ENCODE measurements around the gene IFNG.

Gene IFNG

GRCh38 chr12:68162374-68162773 lies 2.8 kb upstream of the IFNG start:
- no peak overlapping the region for H3K9ac ChIP-seq
- TF ChIP-seq CTCF (IDR thresholded peaks at IDR 0.05) = no peak
- no peak overlapping the region for H2AFZ ChIP-seq
- H3K9me3 ChIP-seq (ENCODE audit: control insufficient read depth, low read length) = no peaks in the 10 kb centered on the region
- no peaks in the 10 kb centered on the region for H3K27me3 ChIP-seq (ENCODE audit: control insufficient read depth, insufficient read depth, low read length)
- no peak overlapping the region for H3K4me3 ChIP-seq (ENCODE audit: low read depth, low read length)
- no peaks in the 10 kb centered on the region for H3K4me1 ChIP-seq
- H3K27ac ChIP-seq = no peak overlapping the region
- H3K4me2 ChIP-seq (ENCODE audit: low read length) = no peak overlapping the region
- H3K79me2 ChIP-seq = no peaks in the 10 kb centered on the region
- H3K36me3 ChIP-seq (ENCODE audit: control insufficient read depth, insufficient read depth, low read length) = no peaks in the 10 kb centered on the region

GRCh38 chr12:68158432-68158831 lies 1.1 kb downstream of the IFNG start:
- H3K27ac ChIP-seq = no peak overlapping the region
- H3K9me3 ChIP-seq (ENCODE audit: control insufficient read depth, low read length) = no peaks in the 10 kb centered on the region
- no peak overlapping the region for H2AFZ ChIP-seq
- H3K9ac ChIP-seq = no peak overlapping the region
- no peaks in the 10 kb centered on the region for H3K27me3 ChIP-seq (ENCODE audit: control insufficient read depth, insufficient read depth, low read length)
- H3K4me1 ChIP-seq = no peaks in the 10 kb centered on the region
- H3K4me2 ChIP-seq (ENCODE audit: low read length) = no peak overlapping the region
- H3K36me3 ChIP-seq (ENCODE audit: control insufficient read depth, insufficient read depth, low read length) = no peaks in the 10 kb centered on the region
- H3K4me3 ChIP-seq (ENCODE audit: low read depth, low read length) = no peak overlapping the region
- H3K79me2 ChIP-seq = no peaks in the 10 kb centered on the region
- TF ChIP-seq CTCF (IDR thresholded peaks at IDR 0.05) = no peak

GRCh38 chr12:68157380-68157779 lies 2.2 kb downstream of the IFNG start:
- H3K4me1 ChIP-seq = no peaks in the 10 kb centered on the region
- TF ChIP-seq CTCF (IDR thresholded peaks at IDR 0.05) = no peak
- H3K4me3 ChIP-seq (ENCODE audit: low read depth, low read length) = no peak overlapping the region
- H2AFZ ChIP-seq = no peak overlapping the region
- H3K27ac ChIP-seq = no peak overlapping the region
- no peak overlapping the region for H3K4me2 ChIP-seq (ENCODE audit: low read length)
- no peak overlapping the region for H3K9ac ChIP-seq
- H3K27me3 ChIP-seq (ENCODE audit: control insufficient read depth, insufficient read depth, low read length) = no peaks in the 10 kb centered on the region
- no peaks in the 10 kb centered on the region for H3K79me2 ChIP-seq
- H3K36me3 ChIP-seq (ENCODE audit: control insufficient read depth, insufficient read depth, low read length) = no peaks in the 10 kb centered on the region
- H3K9me3 ChIP-seq (ENCODE audit: control insufficient read depth, low read length) = no peaks in the 10 kb centered on the region

GRCh38 chr12:68156636-68157035 lies 2.9 kb downstream of the IFNG start:
- Histone ChIP-seq H3K9ac (no peak overlapping the region), H3K79me2 (no peaks in the 10 kb centered on the region), H3K27ac (no peak overlapping the region), H3K4me1 (no peaks in the 10 kb centered on the region), H3K4me2 (ENCODE audit: low read length) (no peak overlapping the region), H3K36me3 (ENCODE audit: control insufficient read depth, insufficient read depth, low read length) (no peaks in the 10 kb centered on the region), H2AFZ (no peak overlapping the region), H3K4me3 (ENCODE audit: low read depth, low read length) (no peak overlapping the region), H3K27me3 (ENCODE audit: control insufficient read depth, insufficient read depth, low read length) (no peaks in the 10 kb centered on the region), H3K9me3 (ENCODE audit: control insufficient read depth, low read length) (no peaks in the 10 kb centered on the region)
- TF ChIP-seq CTCF (IDR thresholded peaks at IDR 0.05) = no peak

GRCh38 chr12:68154779-68155178 lies 4.8 kb downstream of the IFNG start:
- Histone ChIP-seq H2AFZ (no peak overlapping the region), H3K4me1 (no peaks in the 10 kb centered on the region), H3K4me3 (ENCODE audit: low read depth, low read length) (no peak overlapping the region), H3K4me2 (ENCODE audit: low read length) (no peak overlapping the region), H3K9ac (no peak overlapping the region), H3K36me3 (ENCODE audit: control insufficient read depth, insufficient read depth, low read length) (no peaks in the 10 kb centered on the region), H3K9me3 (ENCODE audit: control insufficient read depth, low read length) (no peaks in the 10 kb centered on the region), H3K27me3 (ENCODE audit: control insufficient read depth, insufficient read depth, low read length) (no peaks in the 10 kb centered on the region), H3K79me2 (no peaks in the 10 kb centered on the region), H3K27ac (no peak overlapping the region)
- no peak for TF ChIP-seq CTCF (IDR thresholded peaks at IDR 0.05)

All from parathyroid adenoma (tissue), 2 donors.